OCI-LY1 (cell line): Measurements from ENCODE around the gene NELFCD.

ENCODE experiments used
- EZH2 ChIP-seq: fragments of 200-600 bp; sonication (generic), shearing (Covaris generic); IDR thresholded peaks from 2 replicates; pipeline ENCODE4 v1.8.0; 2017; ENCODE audit warnings: borderline replicate concordance, mixed run types, mild to moderate bottlenecking, antibody characterized with exemption, low read length, moderate library complexity, mixed read lengths
- TF ChIP-seq, protein P1 (sequence below): fragments of 200-600 bp; sonication (generic), shearing (Covaris generic); IDR thresholded peaks from 2 replicates; pipeline ENCODE4 v1.5.1; 2017; ENCODE audit warnings: mild to moderate bottlenecking, antibody characterized with exemption, low read length, moderate library complexity, mixed read lengths

DNA sequence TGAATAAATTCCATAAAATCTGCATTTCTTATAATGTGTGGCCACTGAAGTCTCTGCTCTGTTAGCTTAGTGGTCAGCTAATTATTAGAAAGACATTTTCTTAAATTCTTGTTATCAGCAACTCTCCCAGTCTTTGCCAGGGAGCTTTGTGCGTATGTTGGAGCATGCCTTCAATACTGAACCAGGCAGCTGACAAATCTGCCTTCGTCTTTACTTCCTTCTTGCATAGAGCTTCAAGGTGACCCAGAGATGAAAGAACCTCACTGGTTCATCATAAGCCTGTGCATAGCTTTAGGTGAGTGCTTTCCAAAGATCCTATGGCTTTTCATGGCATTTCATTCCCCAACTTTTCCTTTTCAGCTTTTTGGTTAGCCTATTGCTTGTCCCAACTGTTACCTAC is 43.0 kb upstream of the NELFCD start:
- TF ChIP-seq, protein P1, sequence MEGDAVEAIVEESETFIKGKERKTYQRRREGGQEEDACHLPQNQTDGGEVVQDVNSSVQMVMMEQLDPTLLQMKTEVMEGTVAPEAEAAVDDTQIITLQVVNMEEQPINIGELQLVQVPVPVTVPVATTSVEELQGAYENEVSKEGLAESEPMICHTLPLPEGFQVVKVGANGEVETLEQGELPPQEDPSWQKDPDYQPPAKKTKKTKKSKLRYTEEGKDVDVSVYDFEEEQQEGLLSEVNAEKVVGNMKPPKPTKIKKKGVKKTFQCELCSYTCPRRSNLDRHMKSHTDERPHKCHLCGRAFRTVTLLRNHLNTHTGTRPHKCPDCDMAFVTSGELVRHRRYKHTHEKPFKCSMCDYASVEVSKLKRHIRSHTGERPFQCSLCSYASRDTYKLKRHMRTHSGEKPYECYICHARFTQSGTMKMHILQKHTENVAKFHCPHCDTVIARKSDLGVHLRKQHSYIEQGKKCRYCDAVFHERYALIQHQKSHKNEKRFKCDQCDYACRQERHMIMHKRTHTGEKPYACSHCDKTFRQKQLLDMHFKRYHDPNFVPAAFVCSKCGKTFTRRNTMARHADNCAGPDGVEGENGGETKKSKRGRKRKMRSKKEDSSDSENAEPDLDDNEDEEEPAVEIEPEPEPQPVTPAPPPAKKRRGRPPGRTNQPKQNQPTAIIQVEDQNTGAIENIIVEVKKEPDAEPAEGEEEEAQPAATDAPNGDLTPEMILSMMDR = no peak
- no peak for TF ChIP-seq EZH2
